GM21786 (cell line): ENCODE measurements around the gene GPR34.
"Not testable (repeated sequence)": the region's sequence is repeated elsewhere in the genome, so short reads cannot be mapped to it uniquely, and the experiment has no call there.

ENCODE experiments used
- ATAC-seq: cut with Tn5 transposase; IDR thresholded peaks from one replicate; pipeline ENCODE4 v1.9.1; 2021; ENCODE audit not compliant: unreplicated experiment

Gene GPR34, protein sequence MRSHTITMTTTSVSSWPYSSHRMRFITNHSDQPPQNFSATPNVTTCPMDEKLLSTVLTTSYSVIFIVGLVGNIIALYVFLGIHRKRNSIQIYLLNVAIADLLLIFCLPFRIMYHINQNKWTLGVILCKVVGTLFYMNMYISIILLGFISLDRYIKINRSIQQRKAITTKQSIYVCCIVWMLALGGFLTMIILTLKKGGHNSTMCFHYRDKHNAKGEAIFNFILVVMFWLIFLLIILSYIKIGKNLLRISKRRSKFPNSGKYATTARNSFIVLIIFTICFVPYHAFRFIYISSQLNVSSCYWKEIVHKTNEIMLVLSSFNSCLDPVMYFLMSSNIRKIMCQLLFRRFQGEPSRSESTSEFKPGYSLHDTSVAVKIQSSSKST

GRCh38 chrX:41688835-41689234 lies at the start of gene GPR34:
Gene GPR34 (plus strand): TSS chrX:41688973. CDS start chrX:41695634, 6,661 bp downstream.
- ATAC-seq, result no peak

GRCh38 chrX:41646201-41646600 lies 42.6 kb upstream of the GPR34 start:
- ATAC-seq, result not testable (repeated sequence)

DNA sequence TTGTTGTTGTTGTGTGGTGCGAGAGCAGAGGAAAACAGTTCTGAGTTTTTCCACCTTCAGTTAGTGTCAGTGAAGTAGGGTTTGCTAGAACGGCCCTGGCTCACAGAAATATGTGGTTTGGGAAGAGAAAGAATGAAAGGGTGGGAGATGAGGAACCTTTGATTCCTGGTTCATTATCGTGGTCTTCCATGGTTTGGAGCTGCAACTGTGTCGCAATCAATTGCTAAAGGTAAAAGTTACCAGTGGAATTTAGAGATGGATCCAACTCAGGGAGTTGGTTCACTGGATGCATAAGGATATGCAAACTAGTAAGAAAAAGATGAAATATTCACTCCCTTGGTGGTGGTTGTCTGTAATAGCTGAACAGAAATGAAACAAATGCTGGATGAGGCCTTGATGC lies 35.6 kb upstream of the GPR34 start:
- no peak for ATAC-seq

DNA sequence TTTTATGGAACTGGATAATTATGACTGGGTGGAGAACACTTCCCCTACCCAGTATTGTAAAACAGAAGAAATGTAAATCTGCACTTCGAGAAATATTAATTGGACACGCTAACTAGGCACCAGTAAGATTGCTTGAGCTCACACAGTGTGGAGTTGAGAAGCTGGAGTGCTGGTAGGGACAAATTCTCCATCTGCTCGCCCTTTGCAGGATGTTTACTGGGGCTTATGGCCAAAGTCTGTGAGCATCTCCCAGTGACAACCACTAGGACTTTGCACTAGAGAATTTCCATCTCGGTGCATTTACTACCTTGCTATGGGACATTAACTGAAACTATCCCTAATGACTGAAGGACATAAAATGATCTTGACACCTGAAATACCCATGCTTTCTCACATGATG lies 33.7 kb upstream of the GPR34 start:
- no peak for ATAC-seq

DNA sequence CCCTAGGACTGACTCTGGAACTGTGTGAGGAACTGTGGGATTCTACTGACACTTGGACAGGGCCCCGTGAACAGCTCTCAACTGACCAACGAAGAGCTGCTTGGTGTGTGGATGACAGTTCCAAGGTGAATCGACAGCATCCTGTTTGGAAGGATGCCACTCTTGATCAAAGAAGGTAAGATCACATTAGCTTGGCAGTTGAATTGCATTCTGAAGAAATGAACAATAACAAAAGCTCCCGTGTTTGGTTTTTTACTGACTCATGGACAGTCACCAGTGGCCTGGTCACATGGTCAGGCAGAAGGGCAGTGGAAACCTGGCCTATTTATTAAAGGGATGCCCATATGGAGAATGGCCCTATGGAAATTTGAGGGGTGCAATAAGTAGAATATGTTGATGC lies 33.1 kb upstream of the GPR34 start:
- ATAC-seq, result no peak

GRCh38 chrX:41661366-41662095 lies 27.2 kb upstream of the GPR34 start:
- ATAC-seq, result no peak

- ATAC-seq, result peak; percentile 91
Measured at GRCh38 chrX:41664375-41664901, 24.3 kb upstream of the GPR34 start.

DNA sequence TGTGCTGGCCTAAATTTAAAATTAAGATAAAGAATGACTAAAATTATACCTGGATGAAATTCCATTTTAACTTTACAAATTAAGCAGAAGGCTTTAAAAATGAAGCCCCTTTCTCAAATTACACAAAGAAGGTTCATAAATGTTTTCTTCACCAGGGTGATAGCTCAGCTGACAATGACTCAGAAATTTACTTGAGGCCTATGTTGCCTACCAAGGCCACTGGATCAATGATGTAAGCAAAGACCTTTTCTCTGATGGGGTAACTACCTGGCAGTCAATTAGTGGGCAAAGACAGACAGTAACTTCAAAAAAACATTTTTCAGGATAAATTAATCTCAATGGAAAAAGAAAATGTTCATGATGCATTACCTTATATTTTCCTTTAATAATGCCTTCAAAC lies 23.9 kb upstream of the GPR34 start:
- ATAC-seq, result no peak

- ATAC-seq, result no peak
Measured at GRCh38 chrX:41665686-41666085, 23.1 kb upstream of the GPR34 start.

DNA sequence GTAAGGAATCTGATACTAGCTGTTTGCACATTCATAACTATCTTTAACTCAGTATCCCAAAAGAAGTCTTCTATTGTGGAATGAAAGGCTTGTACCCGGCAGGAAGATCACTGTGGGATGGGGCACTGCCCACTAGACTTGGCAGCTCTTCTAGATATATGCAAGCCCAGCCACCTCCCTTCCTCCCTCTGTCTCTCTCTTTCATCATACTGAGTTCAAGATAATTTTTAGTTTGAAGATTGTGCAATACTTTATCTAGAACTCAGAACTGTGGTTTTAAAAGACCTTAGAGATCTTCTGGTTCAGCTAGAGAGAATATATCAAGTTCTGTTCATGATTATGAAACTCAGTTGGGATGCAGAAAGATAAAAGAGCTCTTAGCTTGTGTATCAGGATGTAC lies 22.5 kb upstream of the GPR34 start:
- ATAC-seq, result no peak

GRCh38 chrX:41667631-41668030 lies 21.1 kb upstream of the GPR34 start:
- ATAC-seq, result no peak

- ATAC-seq, result no peak
Measured at GRCh38 chrX:41670112-41670511, 18.7 kb upstream of the GPR34 start.

GRCh38 chrX:41671082-41671481 lies 17.7 kb upstream of the GPR34 start:
- ATAC-seq, result peak; percentile 41

DNA sequence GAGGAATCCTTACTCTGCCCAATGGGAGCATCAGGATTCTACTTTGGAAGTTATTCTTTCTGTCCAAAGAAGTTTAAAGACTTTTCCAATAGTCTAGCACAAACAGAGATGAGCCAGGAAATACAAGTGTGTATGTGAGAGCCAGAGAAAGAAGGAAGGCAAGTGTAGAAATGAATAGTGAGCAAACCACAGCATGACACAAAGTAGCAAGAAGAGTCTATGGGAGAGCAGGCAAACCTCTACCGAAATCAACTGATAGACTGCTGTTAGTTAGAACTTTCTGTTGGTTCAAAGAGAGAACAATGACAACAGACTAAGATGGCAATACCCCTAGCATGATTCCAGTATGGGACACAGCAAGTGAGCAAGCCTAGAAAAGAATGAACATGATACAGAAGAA lies 16.1 kb upstream of the GPR34 start:
- no peak for ATAC-seq

DNA sequence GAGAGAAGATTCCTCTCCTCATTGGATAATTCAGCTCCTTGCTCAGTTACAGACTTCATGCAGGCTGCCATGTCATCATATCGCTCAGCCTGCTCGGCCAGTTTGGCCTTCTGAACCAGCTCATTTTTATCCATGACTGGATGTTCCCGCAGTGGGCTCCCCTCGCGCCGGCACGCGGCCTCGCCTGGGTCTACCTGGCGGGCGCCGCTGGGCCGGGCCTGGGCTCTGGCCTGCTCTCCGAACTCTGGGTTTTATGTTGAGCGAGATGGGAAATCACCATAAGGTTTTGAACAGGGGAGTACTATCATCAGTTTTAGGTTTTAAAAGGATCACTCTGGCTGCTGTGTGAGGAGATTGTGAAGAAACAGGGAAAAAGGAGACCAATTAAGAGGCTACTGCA lies 12.4 kb upstream of the GPR34 start:
- not testable (repeated sequence) for ATAC-seq

DNA sequence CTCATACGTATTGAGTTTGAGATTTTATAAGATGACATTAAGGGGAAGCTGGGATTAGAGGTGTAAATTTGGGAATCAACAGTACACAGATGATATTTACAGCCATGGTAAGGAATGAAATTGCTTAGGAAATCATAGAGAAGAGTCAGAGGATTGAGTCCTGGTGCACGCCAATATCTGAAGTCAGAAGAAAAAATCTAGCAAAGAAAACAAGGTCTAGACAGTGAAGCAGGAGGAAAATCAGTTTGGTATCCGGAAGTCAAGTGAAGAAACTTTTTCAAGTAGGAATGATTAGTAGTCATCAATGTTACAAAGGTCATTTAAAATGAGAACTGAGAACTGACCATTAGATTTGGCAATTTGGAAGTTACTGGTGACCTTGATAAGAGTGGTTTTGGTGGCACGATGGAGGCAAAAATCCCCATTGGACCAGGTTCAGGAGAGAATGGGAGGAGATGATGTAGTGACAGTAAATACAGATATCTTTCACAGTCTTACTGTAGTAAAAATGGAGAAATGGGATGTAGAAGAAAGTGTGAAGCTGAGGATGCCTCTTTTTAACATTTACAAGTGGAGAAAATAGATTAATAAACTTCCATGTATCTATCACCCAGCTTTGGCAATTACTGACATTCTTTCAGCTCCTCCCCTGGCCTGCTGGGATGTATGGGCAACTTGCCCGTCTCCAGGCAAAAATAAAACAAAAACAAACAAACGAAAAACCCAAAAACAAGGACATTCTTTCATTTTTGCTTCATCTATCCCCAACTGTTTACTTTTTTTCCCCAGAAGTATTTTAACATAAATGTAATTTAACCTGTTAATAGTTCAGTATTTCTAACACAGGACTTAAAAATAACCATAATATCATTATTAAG lies 11.4 kb upstream of the GPR34 start:
- no peak for ATAC-seq

- ATAC-seq, result no peak
Measured at GRCh38 chrX:41684138-41684537, 4.6 kb upstream of the GPR34 start.

- no peak for ATAC-seq
Measured at GRCh38 chrX:41684940-41685339, 3.8 kb upstream of the GPR34 start.

DNA sequence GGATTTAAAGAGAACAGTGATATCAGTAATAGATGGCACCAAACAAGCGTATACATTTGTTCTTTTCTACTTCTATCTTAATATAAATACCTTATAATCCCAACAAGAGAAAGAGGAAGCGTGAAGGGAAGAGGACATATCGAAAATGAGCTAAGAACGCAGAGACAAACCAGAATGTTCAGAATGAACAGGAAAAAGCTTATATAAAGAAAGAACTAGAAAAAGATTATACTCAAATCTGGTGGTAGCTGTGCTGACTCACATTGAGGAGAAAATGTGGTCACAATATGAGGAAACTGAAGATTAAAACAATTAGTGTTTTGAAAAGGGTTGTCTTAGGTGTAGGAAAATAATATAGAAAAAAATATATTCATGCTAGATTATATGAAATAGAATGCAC lies 2.0 kb upstream of the GPR34 start:
- no peak for ATAC-seq

GRCh38 chrX:41688156-41688555 lies 617 bp upstream of the GPR34 start:
- ATAC-seq, result no peak

DNA sequence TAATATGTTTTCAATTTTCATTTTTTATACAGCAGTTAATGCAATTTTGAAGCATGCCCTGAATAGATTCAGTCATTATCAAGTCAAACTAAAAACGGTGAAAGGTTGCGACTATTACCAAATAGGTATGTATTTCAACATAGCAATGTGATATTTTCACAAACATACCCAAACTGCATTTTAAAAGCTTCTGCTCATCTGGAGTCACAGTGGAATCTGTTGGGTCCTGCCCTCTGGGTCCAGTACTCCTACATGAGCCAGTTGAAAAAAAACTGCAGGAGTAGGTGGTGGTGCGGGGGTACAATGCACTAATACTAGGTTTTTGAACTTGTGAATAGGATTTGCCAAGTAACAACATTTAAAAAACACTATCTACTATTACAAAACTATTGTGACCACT lies 938 bp downstream of the GPR34 start:
- no peak for ATAC-seq
